ENCODE measurements around the gene GSTM1. TPM values are rescaled to one million over a fixed set of nuclear protein-coding genes. Genes with fewer than 3 reads are reported as not detected.
"Not testable (repeated sequence)": the region's sequence is repeated elsewhere in the genome, so short reads cannot be mapped to it uniquely, and the experiment has no call there.

The GSTM1 gene
- total RNA-seq, 1 experiment from 2014 or later: 26.8 TPM

GRCh38 chr1:109654519-109654918 is 33.1 kb upstream of the GSTM1 start:
- no peaks in the 10 kb centered on the region for H3K27me3 ChIP-seq (replicated peaks)
- no peak overlapping the region for H3K4me3 ChIP-seq
- no peak for DNase-seq (ENCODE audit: low read depth in 1 of 2, low spot score in 2 of 2)
- H3K4me1 ChIP-seq (replicated peaks): peaks cover 19% of the 10 kb centered on the region
- no peak overlapping the region for H3K27ac ChIP-seq
- no peaks in the 10 kb centered on the region; the same call in 1 of the 2 replicates for H3K36me3 ChIP-seq
- H3K9me3 ChIP-seq (replicated peaks): no peaks in the 10 kb centered on the region

GRCh38 chr1:109655615-109656519 is 31.8 kb upstream of the GSTM1 start, which contains the start of gene GSTM4:
TSS of gene GSTM4 (plus strand) at chr1:109656099. CDS start at chr1:109656390, 291 bp downstream.
- Histone ChIP-seq H3K9me3 (replicated peaks) (no peaks in the 10 kb centered on the region), H3K27ac (peak within 1 kb of the TSS; percentile 52), H3K36me3 (peaks cover 6% of the 10 kb centered on the region; the same call in 1 of the 2 replicates), H3K4me1 (replicated peaks) (peaks cover 16% of the 10 kb centered on the region), H3K27me3 (replicated peaks) (no peaks in the 10 kb centered on the region), H3K4me3 (peak within 1 kb of the TSS; percentile 70)
- DNase-seq (ENCODE audit: low read depth in 1 of 2, low spot score in 2 of 2): peak; percentile 87

GRCh38 chr1:109657395-109657794 is 30.2 kb upstream of the GSTM1 start:
- Histone ChIP-seq H3K36me3 (peaks cover 6% of the 10 kb centered on the region; the same call in 1 of the 2 replicates), H3K27ac (no peak overlapping the region), H3K9me3 (replicated peaks) (no peaks in the 10 kb centered on the region), H3K4me1 (replicated peaks) (peaks cover 16% of the 10 kb centered on the region), H3K27me3 (replicated peaks) (no peaks in the 10 kb centered on the region), H3K4me3 (no peak overlapping the region)
- no peak for DNase-seq (ENCODE audit: low read depth in 1 of 2, low spot score in 2 of 2)

- DNase-seq (ENCODE audit: low read depth in 1 of 2, low spot score in 2 of 2): no peak
- H3K36me3 ChIP-seq: peaks cover 6% of the 10 kb centered on the region; the same call in 1 of the 2 replicates
- H3K4me1 ChIP-seq (replicated peaks): peaks cover 16% of the 10 kb centered on the region
- H3K27me3 ChIP-seq (replicated peaks): no peaks in the 10 kb centered on the region
- no peaks in the 10 kb centered on the region for H3K9me3 ChIP-seq (replicated peaks)
- H3K27ac ChIP-seq: no peak overlapping the region
- H3K4me3 ChIP-seq: no peak overlapping the region
Observed at GRCh38 chr1:109657970-109658369, 29.6 kb upstream of the GSTM1 start.

- Histone ChIP-seq H3K36me3 (peaks cover 6% of the 10 kb centered on the region; the same call in 1 of the 2 replicates), H3K27me3 (replicated peaks) (no peaks in the 10 kb centered on the region), H3K4me3 (no peak overlapping the region), H3K4me1 (replicated peaks) (peaks cover 17% of the 10 kb centered on the region), H3K27ac (no peak overlapping the region), H3K9me3 (replicated peaks) (no peaks in the 10 kb centered on the region)
- no peak for DNase-seq (ENCODE audit: low read depth in 1 of 2, low spot score in 2 of 2)
Observed at GRCh38 chr1:109658533-109659042, 29.0 kb upstream of the GSTM1 start.

- Histone ChIP-seq H3K4me3 (no peak overlapping the region), H3K4me1 (replicated peaks) (peaks cover 21% of the 10 kb centered on the region), H3K27ac (no peak overlapping the region), H3K36me3 (peaks cover 6% of the 10 kb centered on the region; the same call in 1 of the 2 replicates), H3K9me3 (replicated peaks) (no peaks in the 10 kb centered on the region), H3K27me3 (replicated peaks) (no peaks in the 10 kb centered on the region)
- no peak for DNase-seq (ENCODE audit: low read depth in 1 of 2, low spot score in 2 of 2)
Observed at GRCh38 chr1:109659145-109659544, 28.5 kb upstream of the GSTM1 start.

GRCh38 chr1:109659997-109660690 is 27.5 kb upstream of the GSTM1 start:
- Histone ChIP-seq H3K36me3 (peaks cover 6% of the 10 kb centered on the region; the same call in 1 of the 2 replicates), H3K4me1 (replicated peaks) (peaks cover 17% of the 10 kb centered on the region), H3K4me3 (no peak overlapping the region), H3K27me3 (replicated peaks) (no peaks in the 10 kb centered on the region), H3K27ac (no peak overlapping the region), H3K9me3 (replicated peaks) (no peaks in the 10 kb centered on the region)
- DNase-seq (ENCODE audit: low read depth in 1 of 2, low spot score in 2 of 2): no peak

GRCh38 chr1:109660691-109661026 is 27.0 kb upstream of the GSTM1 start:
- H3K27me3 ChIP-seq (replicated peaks); H3K27ac ChIP-seq; H3K4me3 ChIP-seq; H3K9me3 ChIP-seq (replicated peaks); H3K36me3 ChIP-seq; DNase-seq (ENCODE audit: low read depth in 1 of 2, low spot score in 2 of 2): not testable (repeated sequence)
- peaks cover 12% of the 10 kb centered on the region for H3K4me1 ChIP-seq (replicated peaks)

GRCh38 chr1:109661391-109661790 is 26.2 kb upstream of the GSTM1 start:
- Histone ChIP-seq H3K4me3 (no peak overlapping the region), H3K36me3 (peaks cover 6% of the 10 kb centered on the region; the same call in 1 of the 2 replicates), H3K9me3 (replicated peaks) (no peaks in the 10 kb centered on the region)

GRCh38 chr1:109664671-109665070 is 22.9 kb upstream of the GSTM1 start:
- Histone ChIP-seq H3K4me3 (no peak overlapping the region), H3K27me3 (replicated peaks) (no peaks in the 10 kb centered on the region), H3K27ac (no peak overlapping the region), H3K9me3 (replicated peaks) (no peaks in the 10 kb centered on the region), H3K36me3 (0 out of 2 replicates have a peak, but pooled peaks cover 6% of the 10 kb centered on the region), H3K4me1 (replicated peaks) (peaks cover 14% of the 10 kb centered on the region)
- no peak for DNase-seq (ENCODE audit: low read depth in 1 of 2, low spot score in 2 of 2)

More at GRCh38 chr1:109661391-109661790, 26.2 kb upstream of the GSTM1 start:
- Histone ChIP-seq H3K27me3 (replicated peaks) (no peaks in the 10 kb centered on the region), H3K4me1 (replicated peaks) (peaks cover 8% of the 10 kb centered on the region), H3K27ac (no peak overlapping the region)
- no peak for DNase-seq (ENCODE audit: low read depth in 1 of 2, low spot score in 2 of 2)

GRCh38 chr1:109667452-109668122 is 20.0 kb upstream of the GSTM1 start, which contains the start of gene GSTM2:
TSS of gene GSTM2 (plus strand) at chr1:109668057. CDS start at chr1:109668116, 59 bp downstream.
- peak; percentile 68 to 90 for DNase-seq (ENCODE audit: low read depth in 1 of 2, low spot score in 2 of 2)
- Histone ChIP-seq H3K36me3 (no peaks in the 10 kb centered on the region), H3K4me3 (peak within 1 kb of the TSS; percentile 32), H3K27me3 (replicated peaks) (no peaks in the 10 kb centered on the region), H3K27ac (no peak within 1 kb of the TSS), H3K9me3 (replicated peaks) (no peaks in the 10 kb centered on the region), H3K4me1 (replicated peaks) (peaks cover 14% of the 10 kb centered on the region)

GRCh38 chr1:109668123-109668775 is 19.4 kb upstream of the GSTM1 start:
- Histone ChIP-seq H3K27ac (no peak overlapping the region), H3K4me1 (replicated peaks) (peaks cover 14% of the 10 kb centered on the region), H3K27me3 (replicated peaks) (no peaks in the 10 kb centered on the region), H3K9me3 (replicated peaks) (no peaks in the 10 kb centered on the region), H3K36me3 (no peaks in the 10 kb centered on the region), H3K4me3 (peak overlapping the region; percentile 32)
- DNase-seq (ENCODE audit: low read depth in 1 of 2, low spot score in 2 of 2): peak in 1 of 2 experiments; percentile 41
